ENCODE results near the gene PYCARD.

GRCh38 chr16:31179747-31180459 lies 22.7 kb downstream of the PYCARD start, which contains the start of gene FUS:
- TF ChIP-seq, protein P1, sequence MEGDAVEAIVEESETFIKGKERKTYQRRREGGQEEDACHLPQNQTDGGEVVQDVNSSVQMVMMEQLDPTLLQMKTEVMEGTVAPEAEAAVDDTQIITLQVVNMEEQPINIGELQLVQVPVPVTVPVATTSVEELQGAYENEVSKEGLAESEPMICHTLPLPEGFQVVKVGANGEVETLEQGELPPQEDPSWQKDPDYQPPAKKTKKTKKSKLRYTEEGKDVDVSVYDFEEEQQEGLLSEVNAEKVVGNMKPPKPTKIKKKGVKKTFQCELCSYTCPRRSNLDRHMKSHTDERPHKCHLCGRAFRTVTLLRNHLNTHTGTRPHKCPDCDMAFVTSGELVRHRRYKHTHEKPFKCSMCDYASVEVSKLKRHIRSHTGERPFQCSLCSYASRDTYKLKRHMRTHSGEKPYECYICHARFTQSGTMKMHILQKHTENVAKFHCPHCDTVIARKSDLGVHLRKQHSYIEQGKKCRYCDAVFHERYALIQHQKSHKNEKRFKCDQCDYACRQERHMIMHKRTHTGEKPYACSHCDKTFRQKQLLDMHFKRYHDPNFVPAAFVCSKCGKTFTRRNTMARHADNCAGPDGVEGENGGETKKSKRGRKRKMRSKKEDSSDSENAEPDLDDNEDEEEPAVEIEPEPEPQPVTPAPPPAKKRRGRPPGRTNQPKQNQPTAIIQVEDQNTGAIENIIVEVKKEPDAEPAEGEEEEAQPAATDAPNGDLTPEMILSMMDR (conservative IDR thresholded peaks at IDR 0.05; ENCODE audit: low read depth, low read length) = no peak
- TF ChIP-seq EZH2 (IDR thresholded peaks at IDR 0.05; ENCODE audit: low read length, unreplicated experiment) = no peak
